ENCODE data around the gene RAB40C.

RAB40C gene

GRCh38 chr16:678209-678857, 88.5 kb downstream of the RAB40C start:
- Histone ChIP-seq H3K27ac (no peak overlapping the region), H3K36me3 (peaks cover 31 to 38% (median 34%) of the 10 kb centered on the region in 11 experiments), H3K27me3 (peaks cover 12 to 29% (median 17%) of the 10 kb centered on the region in 11 experiments), H3K9me3 (replicated peaks in 1 of 11) (no peaks in the 10 kb centered on the region), H3K4me1 (peaks cover 27 to 50% (median 43%) of the 10 kb centered on the region in 10 experiments), H3K4me3 (no peak overlapping the region), H3K4me2 (peak overlapping the region in 5 of 11 experiments; percentile 80 to 95 (median 88); a peak in 7 of 22 replicates), H3K9ac (peak overlapping the region in 1 of 11 experiments; percentile 62; a peak in 1 of 22 replicates), H4K20me1 (peaks cover 47 to 90% (median 73%) of the 10 kb centered on the region in 11 experiments; a peak in 21 of 22 replicates)
- no peak for TF ChIP-seq Cebpa-rat (IDR thresholded peaks at IDR 0.05)
